ENCODE results near the gene AANAT. TPM values are rescaled to one million over a fixed set of nuclear protein-coding genes. Genes with fewer than 3 reads are reported as not detected.

AANAT gene
- total RNA-seq, 1 donor: not detected

DNA sequence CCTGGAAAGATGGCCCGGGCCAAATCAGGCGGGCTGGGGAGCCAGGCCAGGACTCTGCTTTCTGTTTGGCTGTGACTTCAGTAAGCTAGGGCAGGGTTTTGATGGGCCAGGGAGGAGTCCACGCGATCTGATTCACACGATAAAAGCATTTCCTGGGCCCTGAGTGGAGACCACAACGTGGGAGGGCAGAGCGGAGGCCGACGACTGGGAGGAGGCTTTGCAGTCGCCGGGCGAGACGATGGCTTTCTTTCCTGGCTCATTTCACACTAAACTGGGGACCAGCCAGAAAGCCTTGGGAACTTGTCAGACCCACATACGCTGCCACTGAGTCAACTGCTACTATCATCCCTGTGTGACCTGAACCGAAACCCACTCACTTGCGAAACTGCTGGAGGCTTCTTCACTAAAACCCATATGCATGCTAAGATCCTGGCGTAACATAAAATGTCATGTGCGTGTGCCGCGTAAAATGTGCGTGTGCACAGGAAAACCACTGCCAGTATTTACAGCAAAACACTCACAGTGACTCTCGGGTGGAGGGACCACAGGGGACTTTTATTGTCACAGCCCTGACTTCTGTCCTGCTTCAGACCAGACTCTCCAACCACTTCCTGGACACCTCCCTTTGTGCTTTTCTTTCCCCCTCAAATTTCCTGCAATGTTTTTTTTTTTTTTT, 48.0 kb downstream of the AANAT start:
- no peaks in the 10 kb centered on the region for H3K9me3 ChIP-seq (ENCODE audit: low read depth, low read length)
- no peak overlapping the region for H3K4me3 ChIP-seq (ENCODE audit: low read length)
- H3K4me1 ChIP-seq (ENCODE audit: insufficient read depth, low read length): peaks cover 53% of the 10 kb centered on the region
- H3K27me3 ChIP-seq (ENCODE audit: insufficient read depth, low read length): no peaks in the 10 kb centered on the region

DNA sequence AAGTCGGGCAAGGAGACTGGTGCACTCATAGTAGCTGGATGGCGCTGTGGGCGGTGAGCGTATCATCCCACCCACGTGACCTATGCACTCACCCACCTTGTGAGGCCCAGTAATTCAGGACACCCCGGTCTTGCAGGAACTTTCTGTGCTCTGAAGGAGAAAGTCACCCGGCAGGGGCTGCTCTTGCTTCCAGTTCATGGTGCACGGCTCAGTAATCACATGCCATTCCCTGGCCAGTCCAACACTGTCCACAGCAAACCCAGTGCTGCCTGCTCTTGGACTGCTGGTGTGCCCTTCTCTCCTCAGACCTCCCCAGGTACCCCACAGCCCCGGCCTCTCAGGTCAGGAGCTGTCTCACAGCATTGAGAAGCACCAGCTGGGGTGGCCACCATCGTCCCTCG, 50.2 kb downstream of the AANAT start:
- Histone ChIP-seq H3K9me3 (ENCODE audit: low read depth, low read length) (no peaks in the 10 kb centered on the region), H3K27me3 (ENCODE audit: insufficient read depth, low read length) (no peaks in the 10 kb centered on the region), H3K4me1 (ENCODE audit: insufficient read depth, low read length) (peaks cover 34% of the 10 kb centered on the region)

DNA sequence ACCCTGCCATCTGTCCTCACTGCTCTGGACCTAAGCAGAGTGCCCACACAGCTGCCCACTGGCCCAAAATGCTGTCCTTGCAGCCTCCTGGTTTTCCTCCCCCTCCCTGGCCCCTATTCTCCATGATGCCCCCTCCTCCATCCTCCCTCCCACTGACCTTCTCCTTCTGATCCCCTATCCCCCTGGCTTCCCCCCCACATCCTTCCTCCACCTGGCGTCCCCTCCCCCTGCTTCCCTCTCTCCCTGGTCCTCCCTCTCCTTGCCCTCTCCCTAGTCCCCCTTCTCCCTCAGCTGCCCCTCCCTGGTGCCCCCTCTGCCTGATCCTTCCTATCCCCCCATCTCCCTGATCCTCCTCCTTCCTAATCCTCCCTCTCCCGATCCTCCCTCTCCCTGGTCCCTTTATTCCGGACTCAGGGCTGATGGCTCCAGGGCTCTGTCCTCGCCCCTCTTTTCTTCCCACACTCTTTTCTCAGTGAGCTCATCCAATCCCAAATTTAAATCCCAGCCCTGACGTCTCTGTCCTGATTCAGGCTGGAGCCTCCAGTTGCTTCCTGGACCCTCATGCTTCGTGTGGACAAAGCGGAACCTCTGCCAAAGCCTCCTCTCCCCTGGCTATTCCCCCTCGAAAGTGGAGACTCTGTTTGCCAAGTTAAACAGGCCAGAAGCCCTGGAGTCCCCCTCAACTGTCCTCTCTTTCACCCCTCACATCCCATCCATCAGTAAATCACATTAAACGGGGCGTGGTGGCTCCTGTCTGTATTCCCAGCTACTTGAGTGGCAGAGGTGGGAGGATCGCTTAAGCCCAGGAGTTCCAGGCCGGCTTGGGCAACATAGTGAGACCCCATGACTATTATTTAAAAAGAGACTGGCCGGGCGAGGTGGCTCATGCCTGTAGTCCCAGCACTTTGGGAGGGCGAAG, 51.9 kb downstream of the AANAT start:
- Histone ChIP-seq H3K4me3 (ENCODE audit: low read length) (no peak overlapping the region), H3K27me3 (ENCODE audit: insufficient read depth, low read length) (no peaks in the 10 kb centered on the region), H3K4me1 (ENCODE audit: insufficient read depth, low read length) (peaks cover 38% of the 10 kb centered on the region), H3K9me3 (ENCODE audit: low read depth, low read length) (no peaks in the 10 kb centered on the region)

More for the DNA sequence above, 50.2 kb downstream of the AANAT start:
- no peak overlapping the region for H3K4me3 ChIP-seq (ENCODE audit: low read length)

Other genes with a start within 250 kb of the AANAT start
- gene RNF157, start 227.1 kb upstream of the AANAT start, total RNA-seq: 19.1 TPM
- 35.3 TPM for gene UBALD2, start 202.3 kb upstream of the AANAT start, total RNA-seq
- gene QRICH2, start 159.3 kb upstream of the AANAT start, total RNA-seq: 1.2 TPM
- gene PRPSAP1, start 113.7 kb upstream of the AANAT start, total RNA-seq: 23.4 TPM
- 19.2 TPM for gene SPHK1, start 83.0 kb upstream of the AANAT start, total RNA-seq
- 15.2 TPM for gene UBE2O, start 14.5 kb upstream of the AANAT start, total RNA-seq
- gene RHBDF2, start 33.8 kb downstream of the AANAT start, total RNA-seq: 62.1 TPM
- gene CYGB, start 70.1 kb downstream of the AANAT start, total RNA-seq: 0.21 TPM
- 0.73 TPM for gene PRCD, start 72.4 kb downstream of the AANAT start, total RNA-seq
- gene ST6GALNAC2, start 118.3 kb downstream of the AANAT start, total RNA-seq: 2.3 TPM
- 4.0 TPM for gene ST6GALNAC1, start 176.2 kb downstream of the AANAT start, total RNA-seq
- 10.3 TPM for gene MXRA7, start 243.4 kb downstream of the AANAT start, total RNA-seq